HepG2 (cell line): Measurements from ENCODE around the gene MTA2. TPM values are rescaled to one million over a fixed set of nuclear protein-coding genes. Genes with fewer than 3 reads are reported as not detected.

Source experiments
- AGO1 ChIP-seq: fragments of 200-400 bp; formaldehyde crosslinking; IDR thresholded peaks from 2 replicates; pipeline ENCODE4 v1.6.1; 2017; ENCODE audit warnings: mild to moderate bottlenecking, low read depth, low read length, moderate library complexity; ENCODE audit not compliant: poor library complexity, severe bottlenecking
- CEBPZ ChIP-seq: IDR thresholded peaks from 2 replicates; pipeline ENCODE4 v1.6.1; 2012; ENCODE audit warnings: low read length, improper control_type of control experiment
- GTF3A ChIP-seq: sonication (generic); formaldehyde crosslinking; conservative IDR thresholded peaks from 2 replicates; pipeline ENCODE4 v1.4.0; 2020; ENCODE audit warnings: mild to moderate bottlenecking, missing genetic modification reagents
- KDM5B ChIP-seq: sonication (generic); formaldehyde crosslinking; IDR thresholded peaks from 2 replicates; pipeline ENCODE4 v1.4.0; 2020; ENCODE audit warnings: missing genetic modification reagents, mild to moderate bottlenecking, borderline replicate concordance
- NFRKB ChIP-seq: fragments of 450-650 bp; IDR thresholded peaks from 2 replicates; pipeline ENCODE4 v1.6.1; 2017
- PRDM10 ChIP-seq: sonication (generic); formaldehyde crosslinking; IDR thresholded peaks from 2 replicates; pipeline ENCODE4 v1.4.0; 2020; ENCODE audit warnings: low read depth, missing genetic modification reagents
- SNAPC4 ChIP-seq: sonication (generic); formaldehyde crosslinking; IDR thresholded peaks from 2 replicates; pipeline ENCODE4 v1.4.0; 2020; ENCODE audit warnings: mild to moderate bottlenecking, missing genetic modification reagents
- ZBTB43 ChIP-seq: sonication (generic); formaldehyde crosslinking; conservative IDR thresholded peaks from 2 replicates; pipeline ENCODE4 v1.4.0; 2020; ENCODE audit warnings: missing genetic modification reagents
- ZBTB7A ChIP-seq: sonication (generic); formaldehyde crosslinking; IDR thresholded peaks from 2 replicates; pipeline ENCODE4 v1.8.0; 2022; ENCODE audit warnings: mild to moderate bottlenecking, missing genetic modification reagents
- ZMAT3 ChIP-seq: sonication (generic); formaldehyde crosslinking; conservative IDR thresholded peaks from 2 replicates; pipeline ENCODE4 v1.7.0; 2021; ENCODE audit warnings: missing genetic modification reagents
- ZNF280B ChIP-seq: sonication (generic); formaldehyde crosslinking; IDR thresholded peaks from 2 replicates; pipeline ENCODE4 v1.5.0; 2020; ENCODE audit warnings: missing genetic modification reagents, mild to moderate bottlenecking, borderline replicate concordance
- ZNF510 ChIP-seq: sonication (generic); formaldehyde crosslinking; IDR thresholded peaks from 2 replicates; pipeline ENCODE4 v1.4.0; 2020; ENCODE audit warnings: low read depth, mild to moderate bottlenecking, missing genetic modification reagents
- ZNF768 ChIP-seq: sonication (generic); formaldehyde crosslinking; IDR thresholded peaks from 2 replicates; pipeline ENCODE4 v1.4.0; 2020; ENCODE audit warnings: missing genetic modification reagents
- polyA plus RNA-seq, 8 experiments: library from polyadenylated mRNA; depleted of rRNA in 3 of 8; stranded (reverse) in 7 of 8; unstranded in 1 of 8; fragments of >200 nt; fragmentation: Illumina TruSeq in 4 of 8; extraction: Trizol in 4 of 8; gene quantifications; 2 replicates each; pipeline versions ENCODE4 v1.2.1 to v1.2.3, GENCODE V29; 2011 to 2016; ENCODE audit warnings: low read depth in 4 of 8, missing spikeins in 1 of 8, mixed read lengths in 1 of 8; ENCODE audit not compliant: insufficient read depth in 1 of 8
- total RNA-seq, 5 experiments: library from RNA; depleted of rRNA; stranded (reverse); fragments of >200 nt; fragmentation: Illumina TruSeq; extraction: Trizol; gene quantifications; 2 replicates each; pipeline ENCODE4 v1.2.3, GENCODE V29; 2016; ENCODE audit warnings: low read depth in 1 of 5

The MTA2 gene
- total and polyA plus RNA-seq, 2 of the 13 experiments (the other 11 are each of a cell fraction or from before 2014, with no cell fraction given): 14.0 to 70.0 TPM

GRCh38 chr11:62546244-62546928 lies 55.3 kb downstream of the MTA2 start, which contains the start of gene AHNAK (continued):
- TF ChIP-seq PRDM10 (CRISPR knock-in tag) (no peak; the same call in 1 of the 2 replicates), NFRKB (no peak), ZBTB7A (CRISPR knock-in tag) (peak; percentile 41; the same call in 1 of the 2 replicates), ZMAT3 (CRISPR knock-in tag) (no peak; the same call in 1 of the 2 replicates), KDM5B (CRISPR knock-in tag) (0 out of 2 replicates have a peak, but pooled peaks have one; percentile 26), ZNF280B (CRISPR knock-in tag) (0 out of 2 replicates have a peak, but pooled peaks have one; percentile 18), ZNF768 (CRISPR knock-in tag) (peak; percentile 51), SNAPC4 (CRISPR knock-in tag) (no peak), GTF3A (CRISPR knock-in tag) (no peak), AGO1 (no peak), ZNF510 (CRISPR knock-in tag) (no peak), ZBTB43 (CRISPR knock-in tag) (no peak), CEBPZ (no peak)
